HepG2 (cell line): Measurements from ENCODE around the gene CDC40. TPM values are rescaled to one million over a fixed set of nuclear protein-coding genes. Genes with fewer than 3 reads are reported as not detected.

Experiments used
- ATAC-seq: fragments of 200-7000 bp; cut with Tn5 transposase; 3 replicates; pipeline ENCODE4 v1.9.1; 2020; ENCODE audit warnings: mild to moderate bottlenecking, moderate library complexity
- BruUV-seq: library from RNA; stranded (reverse); fragments of 400-500 nt; replicated peaks from 2 replicates; lab custom pipeline; 2021; lab: Mats Ljungman, UMichigan
- CTCF ChIA-PET: fragments of 300-600 bp; formaldehyde crosslinking; extraction: SDS; loops from one replicate; lab custom pipeline; 2021; ENCODE audit warnings: low total read pairs, inconsistent platforms, low intra/inter-chr PET ratio; lab: Yijun Ruan, JAX
- POLR2A ChIA-PET: fragments of 350-600 bp; sonication (Branson Sonifier 250); formaldehyde crosslinking; loops from one replicate; lab custom pipeline; 2020; ENCODE audit warnings: antibody characterized with exemption, inconsistent platforms; lab: Yijun Ruan, JAX
- DNase-seq: peaks from one replicate; pipeline ENCODE4 v3.0.0-alpha.2; 2015; ENCODE audit warnings: low spot score
- FAIRE-seq: peaks from 3 replicates; lab custom pipeline; 2011; peaks lifted over from hg19 to GRCh38; lab: Jason Lieb, UNC
- H2AFZ ChIP-seq: one replicate; pipeline ENCODE4 v1.6.1; 2011; ENCODE audit warnings: low read length, inconsistent platforms
- H3K27ac ChIP-seq: fragments of 300-600 bp; 3 replicates; pipeline ENCODE4 v1.8.0; 2011; ENCODE audit warnings: mixed run types, mild to moderate bottlenecking, mixed read lengths, low read length, inconsistent platforms; ENCODE audit not compliant: insufficient read depth; ENCODE audit errors: extremely low read length
- H3K27me3 ChIP-seq, 2 experiments: fragments of 200-600 bp in 1 of 2; 2 replicates in 1 of 2; 3 replicates in 1 of 2; pipeline versions ENCODE4 v1.6.0 to v1.8.0; 2011; ENCODE audit warnings: low read length in 2 of 2, mild to moderate bottlenecking in 2 of 2, moderate library complexity in 2 of 2, inconsistent platforms in 1 of 2; ENCODE audit not compliant: insufficient read depth in 2 of 2, control insufficient read depth in 1 of 2
- H3K36me3 ChIP-seq, 2 experiments: fragments of 200-600 bp in 1 of 2; replicated peaks in 1 of 2; 2 replicates in 1 of 2; 3 replicates in 1 of 2; pipeline versions ENCODE4 v1.5.1 to v1.8.0; 2011; ENCODE audit warnings: low read length in 2 of 2, inconsistent platforms in 1 of 2; ENCODE audit not compliant: insufficient read depth in 2 of 2, control insufficient read depth in 1 of 2
- H3K4me1 ChIP-seq: 2 replicates; pipeline ENCODE4 v1.5.1; 2012; ENCODE audit warnings: low read length, inconsistent platforms; ENCODE audit not compliant: insufficient read depth
- H3K4me2 ChIP-seq: 2 replicates; pipeline ENCODE4 v1.6.0; 2011; ENCODE audit warnings: low read depth, low read length, inconsistent platforms
- H3K4me3 ChIP-seq, 3 experiments: fragments of 200-600 bp in 1 of 3; sonication (generic), shearing (Covaris generic) in 1 of 3; replicated peaks in 1 of 3; 2 replicates each; pipeline ENCODE4 v1.5.1; 2011 to 2016; ENCODE audit warnings: low read length in 3 of 3, inconsistent platforms in 2 of 3, low read depth in 2 of 3, mild to moderate bottlenecking in 2 of 3, control low read depth in 1 of 3, mixed read lengths in 1 of 3; ENCODE audit not compliant: insufficient read depth in 1 of 3
- H3K79me2 ChIP-seq: one replicate; pipeline ENCODE4 v1.6.1; 2011; ENCODE audit warnings: low read length, inconsistent platforms; ENCODE audit not compliant: insufficient read depth
- H3K9ac ChIP-seq: 2 replicates; pipeline ENCODE4 v1.6.0; 2011; ENCODE audit warnings: mild to moderate bottlenecking, low read depth, low read length, inconsistent platforms; ENCODE audit not compliant: insufficient read depth
- H3K9me3 ChIP-seq: 2 replicates; pipeline ENCODE4 v1.5.1; 2012; ENCODE audit warnings: mild to moderate bottlenecking, low read length
- H4K20me1 ChIP-seq: 2 replicates; pipeline ENCODE4 v1.6.0; 2011; ENCODE audit warnings: inconsistent platforms, mild to moderate bottlenecking, low read length, moderate library complexity; ENCODE audit not compliant: insufficient read depth
- ARID4A ChIP-seq: sonication (generic); formaldehyde crosslinking; IDR thresholded peaks from 2 replicates; pipeline ENCODE4 v1.5.0; 2020; ENCODE audit warnings: mild to moderate bottlenecking, missing genetic modification reagents, borderline replicate concordance
- BRCA1 ChIP-seq: sonication (generic); formaldehyde crosslinking; IDR thresholded peaks from 2 replicates; pipeline ENCODE4 v1.4.0; 2020; ENCODE audit warnings: missing genetic modification reagents
- DMAP1 ChIP-seq: IDR thresholded peaks from 2 replicates; pipeline ENCODE4 v1.6.1; 2016
- E2F2 ChIP-seq: sonication (generic); formaldehyde crosslinking; IDR thresholded peaks from 2 replicates; pipeline ENCODE4 v1.4.0; 2020; ENCODE audit warnings: missing genetic modification reagents, borderline replicate concordance
- FOXM1 ChIP-seq: sonication (generic); formaldehyde crosslinking; IDR thresholded peaks from 2 replicates; pipeline ENCODE4 v1.5.0; 2020; ENCODE audit warnings: missing genetic modification reagents
- HMG20A ChIP-seq: IDR thresholded peaks from 2 replicates; pipeline ENCODE4 v1.6.1; 2016; ENCODE audit warnings: borderline replicate concordance
- HNF4A ChIP-seq: sonication (generic); formaldehyde crosslinking; IDR thresholded peaks from 2 replicates; pipeline ENCODE4 v1.4.0; 2020; ENCODE audit warnings: missing genetic modification reagents
- KLF6 ChIP-seq: IDR thresholded peaks from 2 replicates; pipeline ENCODE4 v1.8.0; 2016; ENCODE audit warnings: missing biosample characterization, missing genetic modification reagents
- RCOR2 ChIP-seq: IDR thresholded peaks from 2 replicates; pipeline ENCODE4 v1.6.1; 2016; ENCODE audit warnings: missing biosample characterization, missing genetic modification reagents
- SNRNP70 ChIP-seq: fragments of 200-400 bp; formaldehyde crosslinking; IDR thresholded peaks from 2 replicates; pipeline ENCODE4 v1.6.1; 2017; ENCODE audit warnings: mild to moderate bottlenecking, low read depth, low read length, moderate library complexity
- TCF7L2 ChIP-seq: IDR thresholded peaks from 2 replicates; pipeline ENCODE4 v1.6.1; 2011; ENCODE audit warnings: mild to moderate bottlenecking, low read depth, low read length, moderate library complexity
- ZKSCAN8 ChIP-seq: IDR thresholded peaks from 2 replicates; pipeline ENCODE4 v1.6.1; 2016; ENCODE audit warnings: borderline replicate concordance, missing genetic modification reagents, missing compliant biosample characterization
- ZNF24 ChIP-seq: fragments of 450-650 bp; IDR thresholded peaks from 2 replicates; pipeline ENCODE4 v1.6.1; 2017; ENCODE audit warnings: antibody characterized with exemption, mild to moderate bottlenecking
- ZNF510 ChIP-seq: sonication (generic); formaldehyde crosslinking; IDR thresholded peaks from 2 replicates; pipeline ENCODE4 v1.4.0; 2020; ENCODE audit warnings: low read depth, mild to moderate bottlenecking, missing genetic modification reagents
- ZNF776 ChIP-seq: sonication (generic); formaldehyde crosslinking; IDR thresholded peaks from 2 replicates; pipeline ENCODE4 v1.4.0; 2020; ENCODE audit warnings: mild to moderate bottlenecking, missing genetic modification reagents
- ZSCAN29 ChIP-seq: sonication (generic); formaldehyde crosslinking; conservative IDR thresholded peaks from 2 replicates; pipeline ENCODE4 v1.4.0; 2020; ENCODE audit warnings: mild to moderate bottlenecking, missing genetic modification reagents
- WGBS: methylation state at CpG from one replicate; pipeline ENCODE4 v1.1.6; 2017; ENCODE audit warnings: low lambda C conversion rate; 5-methylcytosine and 5-hydroxymethylcytosine counted together
- in situ Hi-C: cut with HindIII; loops from 2 replicates; pipeline ENCODE4 v1.10.0; 2017; ENCODE audit warnings: low pct_unique_long_range_greater_than_20kb; ENCODE audit not compliant: extremely low pct_ligation_motif_present
- intact Hi-C: fragments of 100-400 bp; cut with micrococcal nuclease; formaldehyde crosslinking; loops from one replicate; pipeline ENCODE4 v1.10.0; 2022; ENCODE audit not compliant: unreplicated experiment
- polyA plus RNA-seq, 8 experiments: library from polyadenylated mRNA; depleted of rRNA in 3 of 8; stranded (reverse) in 7 of 8; unstranded in 1 of 8; fragments of >200 nt; fragmentation: Illumina TruSeq in 4 of 8; extraction: Trizol in 4 of 8; gene quantifications; 2 replicates each; pipeline versions ENCODE4 v1.2.1 to v1.2.3, GENCODE V29; 2011 to 2016; ENCODE audit warnings: low read depth in 4 of 8, missing spikeins in 1 of 8, mixed read lengths in 1 of 8; ENCODE audit not compliant: insufficient read depth in 1 of 8
- total RNA-seq, 5 experiments: library from RNA; depleted of rRNA; stranded (reverse); fragments of >200 nt; fragmentation: Illumina TruSeq; extraction: Trizol; gene quantifications; 2 replicates each; pipeline ENCODE4 v1.2.3, GENCODE V29; 2016; ENCODE audit warnings: low read depth in 1 of 5

Gene CDC40
- total and polyA plus RNA-seq, 2 of the 13 experiments (the other 11 are each of a cell fraction or from before 2014, with no cell fraction given), result 11.4 to 21.5 TPM

GRCh38 chr6:110216140-110216539 lies 35.9 kb downstream of the CDC40 start:
- in situ Hi-C loops (no loop called here), intact Hi-C loops (no loop called here)
- ATAC-seq (no peak), DNase-seq (no peak), FAIRE-seq (no peak)
- POLR2A ChIA-PET, result no interaction called here
- Histone ChIP-seq H4K20me1 (no peaks in the 10 kb centered on the region; the same call in 1 of the 2 replicates), H3K27ac (no peak overlapping the region), H3K4me2 (no peak overlapping the region), H3K36me3 (peaks cover 11 to 53% of the 10 kb centered on the region in 2 experiments), H3K4me3 (no peak overlapping the region), H3K9ac (no peak overlapping the region), H3K27me3 (no peaks in the 10 kb centered on the region), H2AFZ (no peak overlapping the region), H3K4me1 (no peaks in the 10 kb centered on the region), H3K9me3 (no peaks in the 10 kb centered on the region), H3K79me2 (no peaks in the 10 kb centered on the region)
- CTCF ChIA-PET, result no interaction called here
- BruUV-seq, result no TSS peak
- WGBS, result 95% methylated on average over 4 of the region's 5 CpGs
- no peak for TF ChIP-seq E2F2 (CRISPR knock-in tag)
- TF ChIP-seq ZSCAN29, result no peak
- no peak for TF ChIP-seq KLF6 (CRISPR knock-in tag)
- TF ChIP-seq HNF4A, result no peak
- no peak for TF ChIP-seq ZNF24
- TF ChIP-seq ZNF510 (CRISPR knock-in tag), result no peak
- no peak for TF ChIP-seq ARID4A (CRISPR knock-in tag)
- TF ChIP-seq BRCA1 (CRISPR knock-in tag), result no peak
- no peak for TF ChIP-seq ZKSCAN8 (CRISPR knock-in tag)
- TF ChIP-seq ZNF776 (CRISPR knock-in tag), result no peak
- TF ChIP-seq HMG20A, result no peak
- no peak for TF ChIP-seq RCOR2 (CRISPR knock-in tag)
- no peak for TF ChIP-seq TCF7L2
- TF ChIP-seq DMAP1 (CRISPR knock-in tag), result no peak
- no peak for TF ChIP-seq FOXM1 (CRISPR knock-in tag)
- TF ChIP-seq SNRNP70, result no peak
